Colonic mucosa (tissue), 4 donors: ENCODE results near the gene OSBPL6. TPM values are rescaled to one million over a fixed set of nuclear protein-coding genes. Genes with fewer than 3 reads are reported as not detected.

Source experiments
- DNase-seq: peaks from one replicate; pipeline ENCODE4 v3.0.0-alpha.2; 2020
- H3K27ac ChIP-seq: fragments of 200-600 bp; one replicate; pipeline ENCODE4 v1.8.0; 2021
- H3K27me3 ChIP-seq: fragments of 200-600 bp; one replicate; pipeline ENCODE4 v1.8.0; 2021
- H3K36me3 ChIP-seq: fragments of 200-600 bp; one replicate; pipeline ENCODE4 v1.8.0; 2021
- H3K4me1 ChIP-seq: fragments of 200-600 bp; one replicate; pipeline ENCODE4 v1.8.0; 2021; ENCODE audit warnings: mild to moderate bottlenecking
- H3K4me3 ChIP-seq: fragments of 200-600 bp; one replicate; pipeline ENCODE4 v1.8.0; 2021
- H3K9ac ChIP-seq, 2 donors: one replicate each; pipeline ENCODE4 v1.7.0; 2013; ENCODE audit warnings: control low read depth in 2 of 2, low read depth in 2 of 2, low read length in 2 of 2
- H3K9me3 ChIP-seq: fragments of 200-600 bp; one replicate; pipeline ENCODE4 v1.8.0; 2021
- CTCF ChIP-seq: fragments of 200-600 bp; IDR thresholded peaks from one replicate; pipeline ENCODE4 v1.8.0; 2022; ENCODE audit warnings: antibody characterized with exemption, mild to moderate bottlenecking
- intact Hi-C: fragments of 100-400 bp; cut with DNase I; formaldehyde crosslinking; loops from one replicate; pipeline ENCODE4 v1.14.1; 2022
- total RNA-seq, 2 donors: library from RNA; stranded (reverse); fragmentation: NEBNext Ultra II Directional in 1 of 2; extraction: Animal tissue kit (Norgen Biotek cat#: 25700) in 1 of 2; gene quantifications; one replicate each; pipeline ENCODE4 v1.2.1, GENCODE V29; 2021
- donor health status: healthy.
- donor health status: DM: no; HTN: no; CAD: no.
- donor health status: DM: no; HTN: no; CAD: no.

OSBPL6 gene
- total RNA-seq, 2 donors from 2014 or later = 0.58 to 0.72 TPM

DNA sequence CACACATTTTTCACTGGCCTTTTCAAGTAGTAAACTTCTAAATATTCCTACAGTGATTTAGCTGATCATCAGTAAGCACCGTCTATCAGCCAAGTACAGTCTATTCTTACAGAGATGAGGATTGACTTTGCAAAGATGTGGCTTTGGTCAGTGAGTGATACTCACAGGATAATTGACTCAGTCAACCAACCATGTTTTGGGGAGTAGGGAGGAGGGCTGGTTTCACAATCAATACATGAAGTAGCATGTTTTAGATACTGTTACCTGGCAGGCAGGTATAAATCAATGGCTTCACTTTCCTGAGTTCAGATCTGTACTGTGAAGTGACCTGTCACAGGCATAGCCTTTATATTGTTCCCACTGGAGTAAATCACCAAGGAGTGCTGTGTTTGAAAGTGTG is 27.2 kb downstream of the OSBPL6 start:
- intact Hi-C loops = no loop called here
- no peaks in the 10 kb centered on the region for H3K36me3 ChIP-seq
- no peaks in the 10 kb centered on the region for H3K27me3 ChIP-seq
- no peak overlapping the region for H3K9ac ChIP-seq
- no peak overlapping the region for H3K4me3 ChIP-seq
- no peak for DNase-seq
- no peak for TF ChIP-seq CTCF
- H3K27ac ChIP-seq = no peak overlapping the region
- no peaks in the 10 kb centered on the region for H3K9me3 ChIP-seq
- H3K4me1 ChIP-seq = no peaks in the 10 kb centered on the region

DNA sequence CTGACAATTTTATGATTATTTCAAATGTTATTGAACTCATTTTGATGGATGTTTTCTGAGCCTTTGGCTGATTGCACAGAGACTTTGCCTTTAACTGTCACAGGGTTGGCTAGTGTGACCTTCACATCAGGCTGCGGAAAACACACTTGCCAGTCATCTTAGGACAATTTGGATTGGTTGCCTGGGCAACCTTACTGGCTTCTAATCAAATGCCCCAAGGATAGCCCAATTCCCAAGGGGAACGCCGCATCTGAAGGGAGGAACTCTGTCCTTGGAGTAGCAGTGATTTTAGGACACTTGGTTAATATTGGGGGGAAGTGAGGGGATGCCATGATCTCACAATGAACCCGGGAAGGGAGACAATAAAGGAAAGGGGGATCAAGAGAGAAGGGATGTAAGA is 29.5 kb downstream of the OSBPL6 start:
- Histone ChIP-seq H3K9me3 (no peaks in the 10 kb centered on the region), H3K27me3 (no peaks in the 10 kb centered on the region), H3K27ac (no peak overlapping the region), H3K36me3 (no peaks in the 10 kb centered on the region), H3K4me1 (no peaks in the 10 kb centered on the region), H3K9ac (no peak overlapping the region), H3K4me3 (no peak overlapping the region)
- intact Hi-C loops = no loop called here
- no peak for TF ChIP-seq CTCF
- DNase-seq = no peak

- H3K9ac ChIP-seq = no peak overlapping the region
- H3K9me3 ChIP-seq = no peaks in the 10 kb centered on the region
- H3K36me3 ChIP-seq = no peaks in the 10 kb centered on the region
- intact Hi-C loops = no loop called here
- no peak for TF ChIP-seq CTCF
- no peaks in the 10 kb centered on the region for H3K27me3 ChIP-seq
- no peaks in the 10 kb centered on the region for H3K4me1 ChIP-seq
- no peak for DNase-seq
- no peak overlapping the region for H3K4me3 ChIP-seq
- no peak overlapping the region for H3K27ac ChIP-seq
These were observed 30.9 kb downstream of the OSBPL6 start for GRCh38 chr2:178225006-178225805.

DNA sequence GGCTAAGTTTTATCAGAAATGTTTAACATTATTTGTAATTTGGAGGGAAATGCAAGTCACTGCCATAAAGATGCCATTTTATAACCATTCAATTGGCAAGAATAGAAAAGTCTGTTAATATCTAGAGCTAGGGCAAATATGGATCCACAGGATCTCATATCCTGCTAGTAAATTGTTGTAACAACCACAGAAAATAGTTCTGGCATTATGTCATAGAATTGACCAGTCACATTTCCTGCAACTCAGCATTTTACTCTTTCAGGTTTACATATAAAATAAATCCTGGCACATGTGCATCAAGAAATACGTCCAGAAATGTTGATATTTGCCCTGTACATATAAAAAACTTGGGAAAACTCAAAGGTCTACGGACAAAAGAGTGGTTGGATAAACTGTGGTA is 32.9 kb downstream of the OSBPL6 start:
- DNase-seq = no peak
- H3K9ac ChIP-seq = no peak overlapping the region
- H3K9me3 ChIP-seq = no peaks in the 10 kb centered on the region
- no peak for TF ChIP-seq CTCF
- intact Hi-C loops = no loop called here
- H3K27me3 ChIP-seq = no peaks in the 10 kb centered on the region
- H3K27ac ChIP-seq = no peak overlapping the region
- no peaks in the 10 kb centered on the region for H3K4me1 ChIP-seq
- H3K36me3 ChIP-seq = no peaks in the 10 kb centered on the region
- H3K4me3 ChIP-seq = no peak overlapping the region

GRCh38 chr2:178229927-178230326 is 35.6 kb downstream of the OSBPL6 start:
- H3K27ac ChIP-seq = no peak overlapping the region
- no peaks in the 10 kb centered on the region for H3K27me3 ChIP-seq
- intact Hi-C loops = no loop called here
- H3K4me1 ChIP-seq = no peaks in the 10 kb centered on the region
- H3K36me3 ChIP-seq = no peaks in the 10 kb centered on the region
- no peak overlapping the region for H3K9ac ChIP-seq
- no peak for DNase-seq
- H3K4me3 ChIP-seq = no peak overlapping the region
- no peak for TF ChIP-seq CTCF
- no peaks in the 10 kb centered on the region for H3K9me3 ChIP-seq
